HTR-8/SVneo (cell line): ENCODE results near the gene SRP19.

ENCODE experiments used
- DNase-seq: peaks from one replicate; pipeline ENCODE4 v3.0.0; 2011; ENCODE audit warnings: low spot score, mixed read lengths; ENCODE audit not compliant: insufficient read length
- FAIRE-seq: peaks from 2 replicates; lab custom pipeline; 2011; peaks lifted over from hg19 to GRCh38; lab: Jason Lieb, UNC

The SRP19 gene

DNA sequence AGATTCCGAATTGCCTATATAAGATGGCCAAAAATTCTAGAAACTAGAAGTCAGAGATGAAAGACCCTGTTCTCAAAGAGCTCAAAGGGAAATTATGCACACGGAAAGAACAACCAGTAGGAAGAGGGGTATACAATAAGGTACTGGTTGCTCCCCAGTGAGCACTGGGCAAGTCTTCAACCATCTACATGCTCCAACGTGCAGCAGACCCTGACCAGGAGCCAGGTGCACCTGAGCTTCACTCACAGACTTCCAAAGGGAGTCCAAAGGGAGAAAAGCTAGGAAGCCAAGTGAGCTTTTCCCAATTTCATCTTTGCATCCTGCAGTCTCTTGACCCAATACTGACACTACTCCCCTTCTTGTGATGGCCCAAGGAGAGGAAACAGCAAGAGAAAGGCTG, 57.0 kb downstream of the SRP19 start:
- DNase-seq (no peak), FAIRE-seq (no peak)

DNA sequence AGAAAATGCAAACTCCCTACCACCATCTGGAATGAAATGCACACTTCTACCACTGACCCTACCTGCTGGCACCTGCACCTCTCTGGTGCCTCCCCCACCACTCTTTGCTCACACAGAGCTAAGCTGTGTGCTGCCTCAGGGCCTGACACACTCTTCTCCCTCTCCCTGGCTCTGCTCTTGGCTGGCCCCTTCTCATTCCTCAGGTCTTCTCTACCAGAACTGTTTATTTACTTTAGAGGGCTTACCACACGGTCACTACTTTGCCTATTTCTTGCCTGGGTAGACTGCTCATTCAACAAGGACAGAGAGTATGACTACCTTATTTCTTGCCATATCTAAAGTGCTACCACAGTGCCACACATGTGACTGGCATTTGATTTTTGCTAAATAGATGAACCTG, 57.6 kb downstream of the SRP19 start:
- no peak for DNase-seq

More for the DNA sequence above, 57.6 kb downstream of the SRP19 start:
- FAIRE-seq, result no peak
